Neuron (in vitro differentiated cells): ENCODE results near the gene LEFTY1.

ENCODE experiments used
- H2AFZ ChIP-seq: one replicate; pipeline ENCODE4 v1.6.1; 2013; ENCODE audit warnings: low read depth, mild to moderate bottlenecking, inconsistent platforms, low read length, moderate library complexity
- H3K27me3 ChIP-seq: one replicate; pipeline ENCODE4 v1.6.1; 2013; ENCODE audit warnings: low read length; ENCODE audit not compliant: insufficient read depth
- H3K36me3 ChIP-seq: one replicate; pipeline ENCODE4 v1.6.1; 2013; ENCODE audit warnings: low read length; ENCODE audit not compliant: insufficient read depth
- H3K4me1 ChIP-seq: one replicate; pipeline ENCODE4 v1.6.1; 2013; ENCODE audit warnings: low read length; ENCODE audit not compliant: insufficient read depth
- H3K4me3 ChIP-seq: 2 replicates; pipeline ENCODE4 v1.5.1; 2013; ENCODE audit warnings: mild to moderate bottlenecking, low read length, moderate library complexity
- H3K9me3 ChIP-seq: one replicate; pipeline ENCODE4 v1.6.1; 2013; ENCODE audit warnings: low read length

LEFTY1 gene

DNA sequence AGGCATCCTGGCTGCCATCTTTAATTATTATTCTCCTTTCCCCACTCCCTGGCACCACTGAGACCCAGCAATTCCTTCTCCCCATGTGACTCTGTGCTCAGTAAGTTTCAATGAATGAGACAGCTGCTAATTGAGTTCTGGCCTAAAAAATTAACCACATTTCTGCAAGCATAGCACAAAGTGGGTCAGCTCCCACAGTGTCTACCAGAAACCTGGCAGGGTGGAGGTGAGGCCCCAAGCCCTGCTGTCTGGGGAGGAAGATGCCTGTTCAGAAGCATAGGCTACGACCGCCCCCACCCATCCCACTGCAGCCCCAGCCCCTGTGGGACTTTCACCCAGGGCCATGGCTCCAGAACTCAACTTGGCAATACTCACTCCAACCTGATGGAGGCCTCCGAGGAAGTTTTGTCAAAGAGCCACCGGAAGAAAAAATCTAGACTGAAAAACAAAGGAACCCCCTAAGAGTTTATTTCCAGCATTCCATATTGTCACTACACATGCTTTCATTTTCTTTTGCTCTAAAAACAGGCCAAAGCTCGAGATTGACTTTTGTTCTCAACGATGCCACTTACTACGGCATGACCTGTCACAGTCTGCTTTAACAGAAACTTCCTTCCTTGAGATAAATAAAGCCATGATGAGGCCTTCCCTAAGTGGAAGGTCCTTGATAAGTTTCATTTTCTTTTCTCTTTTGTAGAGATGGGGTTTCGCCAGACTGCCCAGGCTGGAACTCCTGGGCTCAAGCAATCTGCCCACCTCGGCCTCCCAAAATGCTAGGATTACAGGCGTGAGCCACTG is 33.2 kb downstream of the LEFTY1 start:
- H3K27me3 ChIP-seq: no peaks in the 10 kb centered on the region
- no peak overlapping the region for H2AFZ ChIP-seq
- H3K4me3 ChIP-seq: no peak overlapping the region
- H3K4me1 ChIP-seq: no peaks in the 10 kb centered on the region
- peaks cover 2% of the 10 kb centered on the region for H3K9me3 ChIP-seq
- H3K36me3 ChIP-seq: peaks cover 6% of the 10 kb centered on the region

GRCh38 chr1:225853441-225853840 is 35.5 kb downstream of the LEFTY1 start:
- H2AFZ ChIP-seq: no peak overlapping the region
- peaks cover 2% of the 10 kb centered on the region for H3K9me3 ChIP-seq
- H3K36me3 ChIP-seq: peaks cover 4% of the 10 kb centered on the region
- H3K27me3 ChIP-seq: no peaks in the 10 kb centered on the region
- no peak overlapping the region for H3K4me3 ChIP-seq
- no peaks in the 10 kb centered on the region for H3K4me1 ChIP-seq

- Histone ChIP-seq H3K9me3 (peaks cover 2% of the 10 kb centered on the region), H3K27me3 (no peaks in the 10 kb centered on the region), H3K4me1 (no peaks in the 10 kb centered on the region), H2AFZ (no peak overlapping the region), H3K36me3 (peaks cover 7% of the 10 kb centered on the region), H3K4me3 (no peak overlapping the region)
Measured at GRCh38 chr1:225852413-225853124, 36.4 kb downstream of the LEFTY1 start.

DNA sequence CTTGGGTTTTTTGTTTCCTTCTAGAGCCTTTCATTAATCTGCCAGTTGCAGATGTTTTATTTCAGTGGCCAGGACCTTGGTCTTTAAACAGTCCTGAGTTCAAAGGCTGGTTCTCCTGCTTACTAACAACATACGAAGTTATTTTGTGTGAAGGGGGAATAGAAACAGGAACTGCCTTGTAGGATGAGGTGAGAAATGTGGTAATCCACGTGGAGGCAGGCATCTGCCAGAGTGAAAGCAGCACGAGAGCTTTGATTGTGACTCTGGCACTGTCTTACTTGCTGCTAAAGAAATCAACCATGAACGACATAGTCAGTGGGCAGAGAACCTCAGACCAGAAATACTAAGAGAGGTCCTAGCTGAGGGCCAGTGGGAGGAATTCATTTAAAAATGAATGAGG is 37.1 kb downstream of the LEFTY1 start:
- Histone ChIP-seq H3K4me1 (no peaks in the 10 kb centered on the region), H3K9me3 (peaks cover 2% of the 10 kb centered on the region), H3K27me3 (no peaks in the 10 kb centered on the region), H3K4me3 (no peak overlapping the region), H2AFZ (no peak overlapping the region), H3K36me3 (peaks cover 11% of the 10 kb centered on the region)

- Histone ChIP-seq H3K27me3 (no peaks in the 10 kb centered on the region), H3K9me3 (peaks cover 2% of the 10 kb centered on the region), H3K4me1 (no peaks in the 10 kb centered on the region), H3K4me3 (no peak overlapping the region), H3K36me3 (peaks cover 16% of the 10 kb centered on the region), H2AFZ (no peak overlapping the region)
Measured at GRCh38 chr1:225850370-225850769, 38.6 kb downstream of the LEFTY1 start.

- Histone ChIP-seq H3K36me3 (peaks cover 17% of the 10 kb centered on the region), H3K4me1 (no peaks in the 10 kb centered on the region), H3K9me3 (peaks cover 2% of the 10 kb centered on the region)
Measured at GRCh38 chr1:225849925-225850324, 39.0 kb downstream of the LEFTY1 start.

GRCh38 chr1:225848030-225848955 is 40.7 kb downstream of the LEFTY1 start:
- Histone ChIP-seq H3K9me3 (peaks cover 2% of the 10 kb centered on the region), H3K36me3 (peaks cover 27% of the 10 kb centered on the region), H3K27me3 (no peaks in the 10 kb centered on the region), H3K4me1 (no peaks in the 10 kb centered on the region), H3K4me3 (no peak overlapping the region), H2AFZ (no peak overlapping the region)

More at GRCh38 chr1:225849925-225850324, 39.0 kb downstream of the LEFTY1 start:
- Histone ChIP-seq H3K4me3 (no peak overlapping the region), H2AFZ (no peak overlapping the region), H3K27me3 (no peaks in the 10 kb centered on the region)

- Histone ChIP-seq H3K9me3 (peaks cover 2% of the 10 kb centered on the region), H3K4me1 (no peaks in the 10 kb centered on the region), H3K36me3 (peaks cover 26% of the 10 kb centered on the region), H3K27me3 (no peaks in the 10 kb centered on the region), H3K4me3 (no peak overlapping the region), H2AFZ (no peak overlapping the region)
Measured at GRCh38 chr1:225847610-225848009, 41.3 kb downstream of the LEFTY1 start.

- Histone ChIP-seq H3K4me3 (no peak overlapping the region), H3K27me3 (no peaks in the 10 kb centered on the region), H3K4me1 (no peaks in the 10 kb centered on the region), H3K9me3 (peaks cover 2% of the 10 kb centered on the region), H3K36me3 (peaks cover 24% of the 10 kb centered on the region), H2AFZ (no peak overlapping the region)
Measured at GRCh38 chr1:225846331-225847310, 42.3 kb downstream of the LEFTY1 start.

GRCh38 chr1:225845571-225846259 is 43.2 kb downstream of the LEFTY1 start:
- H3K4me3 ChIP-seq: no peak overlapping the region
- H3K36me3 ChIP-seq: peaks cover 24% of the 10 kb centered on the region
- H3K9me3 ChIP-seq: no peaks in the 10 kb centered on the region
- H3K27me3 ChIP-seq: no peaks in the 10 kb centered on the region
- H3K4me1 ChIP-seq: no peaks in the 10 kb centered on the region
- H2AFZ ChIP-seq: no peak overlapping the region

DNA sequence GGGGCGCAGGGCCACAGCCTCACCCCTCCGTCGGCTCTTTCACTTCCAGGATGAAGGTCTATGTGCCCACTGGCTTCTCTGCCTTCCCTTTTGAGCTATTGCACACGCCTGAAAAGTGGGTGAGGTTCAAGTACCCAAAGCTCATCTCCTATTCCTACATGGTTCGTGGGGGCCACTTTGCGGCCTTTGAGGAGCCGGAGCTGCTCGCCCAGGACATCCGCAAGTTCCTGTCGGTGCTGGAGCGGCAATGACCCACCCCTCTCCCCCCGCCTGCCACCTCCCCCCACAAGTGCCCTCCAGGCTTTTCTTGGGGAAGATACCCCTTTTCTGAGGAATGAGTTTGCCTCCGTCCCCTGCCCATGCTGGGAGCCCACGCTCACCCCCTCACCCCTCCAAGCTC is 43.8 kb downstream of the LEFTY1 start:
- Histone ChIP-seq H3K4me1 (no peaks in the 10 kb centered on the region), H3K9me3 (no peaks in the 10 kb centered on the region), H3K27me3 (no peaks in the 10 kb centered on the region), H3K36me3 (peaks cover 26% of the 10 kb centered on the region), H2AFZ (no peak overlapping the region), H3K4me3 (no peak overlapping the region)
